Right ventricle myocardium superior (tissue), 1 donor: ENCODE data around the gene MDK. TPM values are rescaled to one million over a fixed set of nuclear protein-coding genes. Genes with fewer than 3 reads are reported as not detected.
A peak's percentile ranks its signal among the peaks of the same experiment; 100 is the strongest.
"Not testable (repeated sequence)": the region's sequence is repeated elsewhere in the genome, so short reads cannot be mapped to it uniquely, and the experiment has no call there.

Experiments used
- ATAC-seq: fragments of 200-7000 bp; cut with Tn5 transposase; one replicate; pipeline ENCODE4 v1.9.1; 2020; ENCODE audit warnings: mild to moderate bottlenecking; ENCODE audit not compliant: poor library complexity
- DNase-seq: peaks from one replicate; pipeline ENCODE4 v3.0.0-alpha.2; 2020
- intact Hi-C: fragments of 100-400 bp; cut with DNase I; formaldehyde crosslinking; loops from one replicate; pipeline ENCODE4 v1.11.2; 2022
- total RNA-seq: library from RNA; stranded (reverse); fragmentation: NEBNext Ultra II Directional; extraction: Animal tissue kit (Norgen Biotek cat#: 25700); gene quantifications from one replicate; pipeline ENCODE4 v1.2.1, GENCODE V29; 2021
- donor health status: DM: no; HTN: yes; CAD: no; lungs with severe emphysema.

MDK gene
- total RNA-seq, 1 donor from 2014 or later: 4.7 TPM

GRCh38 chr11:46378811-46379481, 2.5 kb upstream of the MDK start:
- DNase-seq: no peak

GRCh38 chr11:46379482-46380293, 1.8 kb upstream of the MDK start:
- DNase-seq, intact Hi-C loops: not testable (repeated sequence)
- ATAC-seq: peak; percentile 3

More at GRCh38 chr11:46378811-46379481, 2.5 kb upstream of the MDK start:
- ATAC-seq: peak; percentile 2
- intact Hi-C loops: no loop called here

- intact Hi-C loops: no loop called here
- peak; percentile 85 for DNase-seq
- ATAC-seq: peak; percentile 56
Measured at GRCh38 chr11:46380340-46381047, 975 bp upstream of the MDK start.

GRCh38 chr11:46381819-46382645, 563 bp downstream of the MDK start:
- ATAC-seq (no peak), DNase-seq (no peak)
- intact Hi-C loops: no loop called here

- intact Hi-C loops: no loop called here
- no peak for ATAC-seq
- no peak for DNase-seq
Measured at GRCh38 chr11:46382646-46383403, 1.4 kb downstream of the MDK start.

- DNase-seq (no peak), ATAC-seq (no peak)
- intact Hi-C loops: no loop called here
Measured at GRCh38 chr11:46383404-46383758, 1.9 kb downstream of the MDK start.

- no peak for DNase-seq
- no peak for ATAC-seq
- intact Hi-C loops: no loop called here
Measured at GRCh38 chr11:46383974-46384701, 2.7 kb downstream of the MDK start.

GRCh38 chr11:46385169-46386004, 3.9 kb downstream of the MDK start:
- intact Hi-C loops: no loop called here
- no peak for DNase-seq
- ATAC-seq: no peak

- no peak for ATAC-seq
- no peak for DNase-seq
- intact Hi-C loops: no loop called here
Measured at GRCh38 chr11:46386005-46386578, 4.6 kb downstream of the MDK start.

- intact Hi-C loops: no loop called here
- ATAC-seq: no peak
- no peak for DNase-seq
Measured at GRCh38 chr11:46386674-46387073, 5.2 kb downstream of the MDK start.

- intact Hi-C loops: no loop called here
- ATAC-seq: no peak
- no peak for DNase-seq
Measured at GRCh38 chr11:46387456-46387855, 6.0 kb downstream of the MDK start.

GRCh38 chr11:46387919-46388618, 6.6 kb downstream of the MDK start:
- ATAC-seq (no peak), DNase-seq (no peak)
- intact Hi-C loops: loop anchor here (2.0 kb wide), 1 partner anchor 151 kb away; no protein-coding TSS in a partner anchor

GRCh38 chr11:46388619-46389449, 7.4 kb downstream of the MDK start:
- ATAC-seq (no peak), DNase-seq (no peak)
- intact Hi-C loops: loop anchor here (2.0 kb wide), 1 partner anchor 150 kb away; no protein-coding TSS in a partner anchor

GRCh38 chr11:46389450-46390330, 8.2 kb downstream of the MDK start:
- ATAC-seq (peak; percentile 79), DNase-seq (peak; percentile 83)

More at GRCh38 chr11:46389450-46390330, 8.2 kb downstream of the MDK start:
- intact Hi-C loops: loop anchor here (2.0 kb wide), 1 partner anchor 149 kb away; no protein-coding TSS in a partner anchor
